GM19438 (cell line): Measurements from ENCODE around the gene APOC4.
"Not testable (repeated sequence)": the region's sequence is repeated elsewhere in the genome, so short reads cannot be mapped to it uniquely, and the experiment has no call there.

Source experiments
- ATAC-seq: cut with Tn5 transposase; IDR thresholded peaks from one replicate; pipeline ENCODE4 v1.9.1; 2021; ENCODE audit warnings: low read depth; ENCODE audit not compliant: unreplicated experiment

Gene APOC4, protein sequence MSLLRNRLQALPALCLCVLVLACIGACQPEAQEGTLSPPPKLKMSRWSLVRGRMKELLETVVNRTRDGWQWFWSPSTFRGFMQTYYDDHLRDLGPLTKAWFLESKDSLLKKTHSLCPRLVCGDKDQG

DNA sequence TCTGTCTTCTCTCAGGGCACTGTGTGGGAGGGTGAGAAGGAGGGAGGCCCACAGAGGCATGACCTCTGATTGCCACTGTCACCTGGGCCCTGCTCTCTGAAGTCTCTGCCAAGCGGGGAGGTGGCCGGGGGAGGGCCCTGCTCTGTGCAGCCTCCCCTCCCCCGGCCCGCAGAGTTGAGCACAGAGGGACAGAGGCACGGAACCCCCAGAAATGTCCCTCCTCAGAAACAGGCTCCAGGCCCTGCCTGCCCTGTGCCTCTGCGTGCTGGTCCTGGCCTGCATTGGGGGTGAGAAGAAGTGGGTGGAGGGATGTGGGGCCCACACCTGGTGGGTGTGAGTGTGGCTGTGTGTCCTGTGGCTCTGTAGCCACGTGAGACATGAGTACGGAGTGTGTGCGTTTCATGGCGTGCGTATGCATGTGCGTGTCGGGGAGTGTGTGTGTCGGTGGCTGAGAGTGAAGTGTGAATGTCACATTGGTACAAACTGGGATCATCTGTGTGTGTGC lies at the start of gene APOC4:
Gene APOC4, plus strand, starts transcription at position 171 of the 505 bp plus-strand sequence. Its CDS starts 41 bp downstream, at position 212.
- ATAC-seq = no peak

DNA sequence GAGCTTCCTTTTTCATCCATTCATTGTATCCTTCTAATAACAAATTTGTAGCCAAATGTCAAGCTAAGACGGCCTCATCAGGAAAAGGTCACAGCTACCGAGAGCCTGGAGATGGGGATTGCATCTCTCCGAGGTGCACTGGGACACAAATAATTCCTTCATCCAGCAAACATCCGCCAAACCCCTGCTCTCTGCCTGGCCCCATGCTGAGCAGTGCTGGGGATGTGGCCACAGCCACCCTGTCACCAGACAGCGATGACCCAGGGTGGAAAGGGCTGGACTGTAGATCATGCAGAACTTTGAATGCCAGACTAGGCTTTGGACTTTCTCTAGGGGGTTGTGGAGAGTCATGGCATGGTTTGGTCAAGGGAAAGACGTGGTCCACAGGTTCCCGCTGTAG lies 49.1 kb upstream of the APOC4 start:
- ATAC-seq = no peak

DNA sequence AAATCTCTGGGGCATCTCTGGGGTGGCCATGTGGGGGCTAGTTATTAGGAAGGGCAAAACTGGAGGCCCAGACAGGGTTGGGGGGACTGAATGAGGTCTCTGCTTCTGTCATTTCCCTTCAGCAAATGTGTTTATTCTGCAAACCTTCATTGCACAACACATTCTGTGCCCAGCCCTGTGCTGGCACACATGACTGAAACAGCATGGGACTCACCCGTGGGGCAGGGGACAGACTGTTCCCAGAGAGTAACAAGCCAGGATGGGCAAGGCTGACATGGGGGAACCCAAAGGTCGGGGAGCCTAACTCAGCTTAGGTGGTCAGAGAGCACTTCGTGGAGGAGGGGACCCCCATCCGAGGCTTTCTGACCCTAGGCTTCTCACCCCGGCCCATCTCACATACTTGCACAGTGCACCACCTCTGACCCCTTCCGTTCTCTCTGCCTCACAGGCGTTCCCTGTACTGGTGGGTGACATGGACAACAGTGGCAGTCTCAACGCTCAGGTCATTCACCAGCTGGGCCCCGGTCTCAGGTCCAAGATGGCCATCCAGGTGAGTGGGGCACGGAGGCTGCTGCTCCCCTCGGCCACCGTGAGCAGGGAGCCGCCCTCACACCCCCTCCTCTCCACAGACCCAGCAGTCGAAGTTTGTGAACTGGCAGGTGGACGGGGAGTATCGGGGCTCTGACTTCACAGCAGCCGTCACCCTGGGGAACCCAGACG lies 48.5 kb upstream of the APOC4 start:
- no peak for ATAC-seq

DNA sequence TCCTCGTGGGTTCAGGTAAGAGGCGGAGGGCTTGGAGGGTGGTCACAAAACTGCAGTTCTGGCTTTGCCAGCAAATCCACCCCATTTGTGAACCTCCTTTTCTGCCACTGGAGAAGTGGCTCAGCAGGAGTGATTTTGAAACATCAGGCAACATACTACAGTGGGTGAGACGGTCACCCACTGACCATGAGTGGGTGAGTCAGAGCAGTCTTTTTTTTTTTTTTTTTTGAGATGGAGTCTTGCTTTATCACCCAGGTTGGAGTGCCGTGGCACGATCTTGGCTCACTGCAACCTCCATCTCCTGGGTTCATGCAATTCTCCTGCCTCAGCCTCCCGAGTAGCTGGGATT lies 48.0 kb upstream of the APOC4 start:
- ATAC-seq = no peak

DNA sequence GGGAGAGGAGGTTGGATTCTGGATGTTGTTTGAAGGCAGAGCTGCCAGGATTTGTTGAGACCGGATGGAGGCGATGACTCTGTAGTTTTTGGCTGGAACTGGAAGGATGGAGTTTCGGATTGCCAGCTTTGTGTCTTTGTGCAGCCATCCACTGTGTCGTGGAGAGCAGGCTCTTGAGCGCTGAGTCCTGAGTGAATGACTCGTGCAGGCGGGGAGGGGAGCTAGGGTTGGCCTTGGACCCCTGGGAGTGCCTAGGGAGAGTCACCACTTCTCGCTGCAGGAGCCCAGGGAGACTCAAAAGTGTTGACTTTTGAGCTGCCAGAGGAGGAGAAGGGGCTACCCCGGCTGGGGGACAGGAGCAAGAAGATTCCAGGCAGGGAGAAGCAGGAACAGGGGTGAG lies 47.1 kb upstream of the APOC4 start:
- ATAC-seq = no peak

DNA sequence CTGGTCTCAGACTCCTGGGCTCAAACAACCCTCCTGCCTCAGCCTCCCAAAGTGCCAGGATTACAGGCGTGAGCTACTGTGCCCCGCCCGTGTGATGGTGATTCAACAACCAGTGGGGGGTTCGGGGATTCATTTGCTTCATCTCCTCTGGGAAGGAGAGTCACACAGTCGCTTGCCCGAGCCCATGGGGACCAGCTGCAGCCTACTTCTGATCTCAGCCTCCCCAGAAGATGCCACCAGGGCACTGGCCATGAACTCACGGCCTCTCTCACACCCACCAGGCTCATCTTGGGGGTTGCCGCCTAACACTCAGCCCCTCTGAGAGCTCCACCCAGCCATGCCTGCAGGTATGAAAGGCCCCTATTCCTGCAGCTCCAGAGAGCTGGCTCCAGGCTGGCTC lies 44.2 kb upstream of the APOC4 start:
- no peak for ATAC-seq

DNA sequence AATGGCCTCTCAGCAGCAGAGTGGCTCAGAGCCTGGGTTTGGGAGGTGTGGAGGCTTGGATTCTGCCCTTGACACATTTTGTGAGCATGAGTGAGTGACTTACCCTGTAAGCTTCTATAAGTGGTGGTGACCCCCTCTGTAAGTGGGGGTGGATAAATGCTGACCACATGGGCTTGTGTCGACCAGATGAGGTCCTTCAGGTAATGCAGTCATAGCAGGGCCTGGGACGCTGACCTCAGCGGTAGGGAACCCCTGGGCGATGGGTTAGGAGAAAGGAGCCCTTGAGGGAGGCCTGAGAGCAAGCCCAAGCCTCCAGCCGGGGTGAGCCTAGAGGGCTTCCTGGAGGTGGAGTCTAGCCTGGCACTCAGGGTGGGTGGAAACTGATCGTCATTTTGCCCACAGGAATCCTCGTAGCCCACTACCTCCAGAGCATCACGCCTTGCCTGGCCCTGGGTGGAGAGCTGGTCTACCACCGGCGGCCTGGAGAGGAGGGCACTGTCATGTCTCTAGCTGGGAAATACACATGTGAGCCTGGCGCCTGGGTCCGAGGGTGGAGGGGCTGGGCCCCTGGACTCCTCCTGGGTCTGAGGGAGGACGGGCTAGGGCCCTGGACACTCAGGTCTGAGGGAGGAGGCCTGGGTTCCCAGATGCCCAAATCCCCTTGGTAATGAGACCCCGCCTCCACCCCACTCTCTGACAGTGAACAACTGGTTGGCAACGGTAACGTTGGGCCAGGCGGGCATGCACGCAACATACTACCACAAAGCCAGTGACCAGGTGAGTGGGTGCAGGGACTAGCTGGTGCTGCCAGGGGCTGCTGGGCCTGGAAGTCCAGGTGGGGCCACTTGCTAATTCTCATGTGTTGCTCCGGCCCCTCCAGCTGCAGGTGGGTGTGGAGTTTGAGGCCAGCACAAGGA lies 41.5 kb upstream of the APOC4 start:
- ATAC-seq = no peak

DNA sequence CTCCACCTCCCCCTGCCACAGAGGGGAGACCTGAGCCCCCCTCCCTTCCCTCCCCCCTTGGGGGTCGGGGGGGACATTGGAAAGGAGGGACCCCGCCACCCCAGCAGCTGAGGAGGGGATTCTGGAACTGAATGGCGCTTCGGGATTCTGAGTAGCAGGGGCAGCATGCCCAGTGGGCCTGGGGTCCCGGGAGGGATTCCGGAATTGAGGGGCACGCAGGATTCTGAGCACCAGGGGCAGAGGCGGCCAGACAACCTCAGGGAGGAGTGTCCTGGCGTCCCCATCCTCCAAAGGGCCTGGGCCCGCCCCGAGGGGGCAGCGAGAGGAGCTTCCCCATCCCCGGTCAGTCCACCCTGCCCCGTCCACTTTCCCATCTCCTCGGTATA lies 38.8 kb upstream of the APOC4 start:
- ATAC-seq = no peak

DNA sequence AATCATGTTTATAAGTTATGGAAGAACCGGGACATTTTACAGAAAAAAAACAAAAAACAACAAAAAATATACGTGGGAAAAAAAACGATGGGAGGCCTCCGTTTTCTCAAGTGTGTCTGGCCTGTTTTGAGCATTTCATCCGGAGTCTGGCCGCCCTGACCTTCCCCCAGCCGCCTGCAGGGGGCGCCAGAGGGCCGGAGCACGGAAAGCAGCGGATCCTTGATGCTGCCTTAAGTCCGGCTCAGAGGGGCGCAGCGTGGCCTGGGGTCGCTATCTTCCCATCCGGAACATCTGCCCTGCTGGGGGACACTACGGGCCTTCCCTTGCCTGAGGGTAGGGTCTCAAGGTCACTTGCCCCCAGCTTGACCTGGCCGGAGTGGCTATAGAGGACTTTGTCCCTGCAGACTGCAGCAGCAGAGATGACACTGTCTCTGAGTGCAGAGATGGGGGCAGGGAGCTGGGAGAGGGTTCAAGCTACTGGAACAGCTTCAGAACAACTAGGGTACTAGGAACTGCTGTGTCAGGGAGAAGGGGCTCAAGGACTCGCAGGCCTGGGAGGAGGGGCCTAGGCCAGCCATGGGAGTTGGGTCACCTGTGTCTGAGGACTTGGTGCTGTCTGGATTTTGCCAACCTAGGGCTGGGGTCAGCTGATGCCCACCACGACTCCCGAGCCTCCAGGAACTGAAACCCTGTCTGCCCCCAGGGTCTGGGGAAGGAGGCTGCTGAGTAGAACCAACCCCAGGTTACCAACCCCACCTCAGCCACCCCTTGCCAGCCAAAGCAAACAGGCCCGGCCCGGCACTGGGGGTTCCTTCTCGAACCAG lies 38.2 kb upstream of the APOC4 start:
- no peak for ATAC-seq

DNA sequence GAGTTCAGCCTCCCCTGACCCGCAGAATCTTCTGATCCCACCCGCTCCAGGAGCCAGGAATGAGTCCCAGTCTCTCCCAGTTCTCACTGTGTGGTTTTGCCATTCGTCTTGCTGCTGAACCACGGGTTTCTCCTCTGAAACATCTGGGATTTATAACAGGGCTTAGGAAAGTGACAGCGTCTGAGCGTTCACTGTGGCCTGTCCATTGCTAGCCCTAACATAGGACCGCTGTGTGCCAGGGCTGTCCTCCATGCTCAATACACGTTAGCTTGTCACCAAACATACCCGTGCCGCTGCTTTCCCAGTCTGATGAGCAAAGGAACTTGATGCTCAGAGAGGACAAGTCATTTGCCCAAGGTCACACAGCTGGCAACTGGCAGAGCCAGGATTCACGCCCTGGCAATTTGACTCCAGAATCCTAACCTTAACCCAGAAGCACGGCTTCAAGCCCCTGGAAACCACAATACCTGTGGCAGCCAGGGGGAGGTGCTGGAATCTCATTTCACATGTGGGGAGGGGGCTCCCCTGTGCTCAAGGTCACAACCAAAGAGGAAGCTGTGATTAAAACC lies 37.5 kb upstream of the APOC4 start:
- no peak for ATAC-seq

DNA sequence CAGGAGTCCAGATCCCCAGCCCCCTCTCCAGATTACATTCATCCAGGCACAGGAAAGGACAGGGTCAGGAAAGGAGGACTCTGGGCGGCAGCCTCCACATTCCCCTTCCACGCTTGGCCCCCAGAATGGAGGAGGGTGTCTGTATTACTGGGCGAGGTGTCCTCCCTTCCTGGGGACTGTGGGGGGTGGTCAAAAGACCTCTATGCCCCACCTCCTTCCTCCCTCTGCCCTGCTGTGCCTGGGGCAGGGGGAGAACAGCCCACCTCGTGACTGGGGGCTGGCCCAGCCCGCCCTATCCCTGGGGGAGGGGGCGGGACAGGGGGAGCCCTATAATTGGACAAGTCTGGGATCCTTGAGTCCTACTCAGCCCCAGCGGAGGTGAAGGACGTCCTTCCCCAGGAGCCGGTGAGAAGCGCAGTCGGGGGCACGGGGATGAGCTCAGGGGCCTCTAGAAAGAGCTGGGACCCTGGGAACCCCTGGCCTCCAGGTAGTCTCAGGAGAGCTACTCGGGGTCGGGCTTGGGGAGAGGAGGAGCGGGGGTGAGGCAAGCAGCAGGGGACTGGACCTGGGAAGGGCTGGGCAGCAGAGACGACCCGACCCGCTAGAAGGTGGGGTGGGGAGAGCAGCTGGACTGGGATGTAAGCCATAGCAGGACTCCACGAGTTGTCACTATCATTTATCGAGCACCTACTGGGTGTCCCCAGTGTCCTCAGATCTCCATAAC lies 36.4 kb upstream of the APOC4 start, which contains the start of gene APOE:
Gene APOE, plus strand, starts transcription at position 360 of the 724 bp plus-strand sequence. CDS start 829 bp downstream, outside the sequence.
- no peak for ATAC-seq

DNA sequence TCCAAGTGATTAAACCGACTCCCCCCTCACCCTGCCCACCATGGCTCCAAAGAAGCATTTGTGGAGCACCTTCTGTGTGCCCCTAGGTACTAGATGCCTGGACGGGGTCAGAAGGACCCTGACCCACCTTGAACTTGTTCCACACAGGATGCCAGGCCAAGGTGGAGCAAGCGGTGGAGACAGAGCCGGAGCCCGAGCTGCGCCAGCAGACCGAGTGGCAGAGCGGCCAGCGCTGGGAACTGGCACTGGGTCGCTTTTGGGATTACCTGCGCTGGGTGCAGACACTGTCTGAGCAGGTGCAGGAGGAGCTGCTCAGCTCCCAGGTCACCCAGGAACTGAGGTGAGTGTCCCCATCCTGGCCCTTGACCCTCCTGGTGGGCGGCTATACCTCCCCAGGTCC lies 34.4 kb upstream of the APOC4 start:
- ATAC-seq = no peak

DNA sequence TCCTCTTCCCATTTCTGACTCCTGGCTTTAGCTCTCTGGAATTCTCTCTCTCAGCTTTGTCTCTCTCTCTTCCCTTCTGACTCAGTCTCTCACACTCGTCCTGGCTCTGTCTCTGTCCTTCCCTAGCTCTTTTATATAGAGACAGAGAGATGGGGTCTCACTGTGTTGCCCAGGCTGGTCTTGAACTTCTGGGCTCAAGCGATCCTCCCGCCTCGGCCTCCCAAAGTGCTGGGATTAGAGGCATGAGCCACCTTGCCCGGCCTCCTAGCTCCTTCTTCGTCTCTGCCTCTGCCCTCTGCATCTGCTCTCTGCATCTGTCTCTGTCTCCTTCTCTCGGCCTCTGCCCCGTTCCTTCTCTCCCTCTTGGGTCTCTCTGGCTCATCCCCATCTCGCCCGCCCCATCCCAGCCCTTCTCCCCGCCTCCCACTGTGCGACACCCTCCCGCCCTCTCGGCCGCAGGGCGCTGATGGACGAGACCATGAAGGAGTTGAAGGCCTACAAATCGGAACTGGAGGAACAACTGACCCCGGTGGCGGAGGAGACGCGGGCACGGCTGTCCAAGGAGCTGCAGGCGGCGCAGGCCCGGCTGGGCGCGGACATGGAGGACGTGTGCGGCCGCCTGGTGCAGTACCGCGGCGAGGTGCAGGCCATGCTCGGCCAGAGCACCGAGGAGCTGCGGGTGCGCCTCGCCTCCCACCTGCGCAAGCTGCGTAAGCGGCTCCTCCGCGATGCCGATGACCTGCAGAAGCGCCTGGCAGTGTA lies 33.8 kb upstream of the APOC4 start:
- ATAC-seq = no peak

DNA sequence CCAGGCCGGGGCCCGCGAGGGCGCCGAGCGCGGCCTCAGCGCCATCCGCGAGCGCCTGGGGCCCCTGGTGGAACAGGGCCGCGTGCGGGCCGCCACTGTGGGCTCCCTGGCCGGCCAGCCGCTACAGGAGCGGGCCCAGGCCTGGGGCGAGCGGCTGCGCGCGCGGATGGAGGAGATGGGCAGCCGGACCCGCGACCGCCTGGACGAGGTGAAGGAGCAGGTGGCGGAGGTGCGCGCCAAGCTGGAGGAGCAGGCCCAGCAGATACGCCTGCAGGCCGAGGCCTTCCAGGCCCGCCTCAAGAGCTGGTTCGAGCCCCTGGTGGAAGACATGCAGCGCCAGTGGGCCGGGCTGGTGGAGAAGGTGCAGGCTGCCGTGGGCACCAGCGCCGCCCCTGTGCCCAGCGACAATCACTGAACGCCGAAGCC lies 33.2 kb upstream of the APOC4 start:
- ATAC-seq = no peak

DNA sequence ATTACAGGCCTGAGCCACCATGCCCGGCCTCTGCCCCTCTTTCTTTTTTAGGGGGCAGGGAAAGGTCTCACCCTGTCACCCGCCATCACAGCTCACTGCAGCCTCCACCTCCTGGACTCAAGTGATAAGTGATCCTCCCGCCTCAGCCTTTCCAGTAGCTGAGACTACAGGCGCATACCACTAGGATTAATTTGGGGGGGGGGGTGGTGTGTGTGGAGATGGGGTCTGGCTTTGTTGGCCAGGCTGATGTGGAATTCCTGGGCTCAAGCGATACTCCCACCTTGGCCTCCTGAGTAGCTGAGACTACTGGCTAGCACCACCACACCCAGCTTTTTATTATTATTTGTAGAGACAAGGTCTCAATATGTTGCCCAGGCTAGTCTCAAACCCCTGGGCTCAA lies 32.3 kb upstream of the APOC4 start:
- ATAC-seq = no peak

DNA sequence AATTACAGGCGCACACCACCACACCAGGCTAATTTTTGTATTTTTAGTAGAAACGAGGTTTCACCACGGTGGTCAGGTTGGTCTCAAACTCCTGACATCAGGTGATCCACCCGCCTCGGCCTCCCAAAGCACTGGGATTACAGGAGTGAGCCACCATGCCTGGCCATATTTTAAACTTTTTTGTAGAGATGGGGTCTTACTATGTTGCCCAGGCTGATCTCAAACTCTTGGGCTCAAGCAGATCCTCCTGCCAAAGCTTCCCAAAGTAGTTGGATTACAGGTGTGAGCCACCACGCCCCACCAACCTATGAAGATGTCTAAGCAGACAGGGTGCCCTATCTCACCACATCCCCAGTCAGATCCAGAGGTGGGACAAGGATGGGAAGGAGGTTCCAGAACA lies 30.1 kb upstream of the APOC4 start:
- not testable (repeated sequence) for ATAC-seq

DNA sequence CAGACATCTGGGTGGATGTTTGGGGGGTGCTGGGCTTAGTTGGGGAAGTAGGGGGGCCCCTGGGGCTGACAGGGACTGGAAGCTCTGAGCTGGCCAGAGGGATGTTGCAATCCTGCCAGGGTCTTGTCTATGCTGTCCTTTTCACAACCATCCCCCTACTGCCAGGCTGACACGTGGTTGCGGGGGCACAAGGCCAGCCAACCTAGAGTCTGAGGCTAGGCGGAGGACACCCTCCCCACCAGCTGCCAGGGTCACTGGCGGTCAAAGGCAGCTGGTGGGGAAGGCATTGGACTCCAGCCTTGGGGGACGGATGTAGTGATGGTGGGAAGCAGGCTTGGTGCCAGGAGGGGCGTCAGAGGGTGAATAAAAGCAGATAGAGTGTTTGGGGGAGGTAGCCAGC lies 29.2 kb upstream of the APOC4 start:
- ATAC-seq = no peak

DNA sequence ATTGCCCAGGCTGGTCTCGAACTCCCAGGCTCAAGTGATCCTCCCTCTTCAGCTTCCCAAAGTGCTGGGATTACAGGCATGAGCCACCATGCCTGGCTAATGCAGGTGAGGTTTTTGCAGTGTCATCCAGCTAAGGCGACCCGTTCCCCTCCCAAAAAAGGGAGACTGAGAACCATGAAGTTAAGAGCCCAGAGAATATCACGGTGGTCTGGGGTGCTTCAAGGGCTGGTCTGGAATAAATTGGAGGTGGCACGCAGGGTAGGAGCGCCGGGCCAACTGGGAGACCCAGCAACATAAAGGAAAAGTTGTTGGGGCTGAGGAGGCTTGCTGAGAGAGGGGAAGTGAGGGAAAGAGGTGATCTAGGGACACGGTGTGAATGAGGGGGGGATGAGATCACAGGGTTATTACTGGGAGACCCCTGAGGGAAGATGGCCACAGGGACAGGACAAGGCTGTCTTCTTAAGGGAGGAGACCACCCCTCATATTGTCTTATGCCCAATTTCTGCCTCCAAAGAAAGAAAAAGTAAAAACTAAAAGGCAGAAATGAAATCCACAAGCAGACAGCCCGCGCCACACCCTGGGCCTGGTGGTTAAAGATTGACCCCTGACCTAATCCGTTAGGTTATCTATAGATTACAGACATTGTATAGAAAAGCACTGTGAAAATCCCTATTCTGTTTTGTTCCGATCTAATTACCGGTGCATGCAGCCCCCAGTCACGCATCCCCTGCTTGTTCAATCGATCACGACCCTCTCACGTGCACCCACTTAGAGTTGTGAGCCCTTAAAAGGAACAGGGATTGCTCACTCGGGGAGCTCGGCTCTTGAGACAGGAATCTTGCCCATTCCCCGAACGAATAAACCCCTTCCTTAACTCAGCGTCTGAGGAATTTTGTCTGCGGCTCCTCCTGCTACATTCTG lies 28.3 kb upstream of the APOC4 start:
- ATAC-seq = not testable (repeated sequence)
